ENCODE measurements around the gene TSPAN3. TPM values are rescaled to one million over a fixed set of nuclear protein-coding genes. Genes with fewer than 3 reads are reported as not detected.

The TSPAN3 gene
- polyA plus RNA-seq, 1 experiment: 344 TPM

- ChIA-PET CTCF (interaction anchor here (0.7 to 2.3 kb wide), 3 partner anchors 8 to 768 kb away, joined by 3 to 4 read pairs (median 3); no protein-coding TSS in a partner anchor), POLR2A (no interaction called here)
- Histone ChIP-seq H3K4me3 (ENCODE audit: low read depth, low read length) (no peak overlapping the region), H3K36me3 (ENCODE audit: control insufficient read depth, insufficient read depth, low read length) (no peaks in the 10 kb centered on the region), H3K27me3 (ENCODE audit: control insufficient read depth, insufficient read depth, low read length) (0 out of 2 replicates have a peak, but pooled peaks cover 3% of the 10 kb centered on the region)
- no peak for DNase-seq (ENCODE audit: low read depth)
- no peak for TF ChIP-seq CTCF (IDR thresholded peaks at IDR 0.05; ENCODE audit: insufficient read depth, low read depth, low read length)
Measured at GRCh38 chr15:76996076-76996525, 74.8 kb downstream of the TSPAN3 start.

- H3K27me3 ChIP-seq (ENCODE audit: control insufficient read depth, insufficient read depth, low read length): peaks cover 7% of the 10 kb centered on the region; the same call in 1 of the 2 replicates
- no peak for TF ChIP-seq CTCF (IDR thresholded peaks at IDR 0.05; ENCODE audit: insufficient read depth, low read depth, low read length)
- H3K36me3 ChIP-seq (ENCODE audit: control insufficient read depth, insufficient read depth, low read length): no peaks in the 10 kb centered on the region
- CTCF ChIA-PET: interaction anchor here (0.7 to 2.3 kb wide), 4 partner anchors 8 to 767 kb away, joined by 3 to 4 read pairs (median 3); no protein-coding TSS in a partner anchor
- POLR2A ChIA-PET: no interaction called here
- no peak for DNase-seq (ENCODE audit: low read depth)
- H3K4me3 ChIP-seq (ENCODE audit: low read depth, low read length): no peak within 1 kb of the TSS
Measured at GRCh38 chr15:76994971-76995945, 75.7 kb downstream of the TSPAN3 start, which contains the start of gene PSTPIP1. TSS of gene PSTPIP1 (plus strand) at chr15:76995126. CDS start at chr15:76995574, 448 bp downstream.

GRCh38 chr15:76994496-76994895, 76.4 kb downstream of the TSPAN3 start:
- Histone ChIP-seq H3K27me3 (ENCODE audit: control insufficient read depth, insufficient read depth, low read length) (peaks cover 7% of the 10 kb centered on the region; the same call in 1 of the 2 replicates), H3K4me3 (ENCODE audit: low read depth, low read length) (no peak overlapping the region), H3K36me3 (ENCODE audit: control insufficient read depth, insufficient read depth, low read length) (no peaks in the 10 kb centered on the region)
- no peak for DNase-seq (ENCODE audit: low read depth)
- ChIA-PET CTCF (interaction anchor here (1.0 kb wide), 1 partner anchor 174 kb away, joined by 3 read pairs; no protein-coding TSS in a partner anchor), POLR2A (no interaction called here)
- TF ChIP-seq CTCF (IDR thresholded peaks at IDR 0.05; ENCODE audit: insufficient read depth, low read depth, low read length): no peak

GRCh38 chr15:76994001-76994400, 76.9 kb downstream of the TSPAN3 start:
- CTCF ChIA-PET: no interaction called here
- no peak for DNase-seq (ENCODE audit: low read depth)
- POLR2A ChIA-PET: no interaction called here

More at GRCh38 chr15:76994001-76994400, 76.9 kb downstream of the TSPAN3 start:
- Histone ChIP-seq H3K36me3 (ENCODE audit: control insufficient read depth, insufficient read depth, low read length) (no peaks in the 10 kb centered on the region), H3K4me3 (ENCODE audit: low read depth, low read length) (no peak overlapping the region), H3K27me3 (ENCODE audit: control insufficient read depth, insufficient read depth, low read length) (peaks cover 7% of the 10 kb centered on the region)
- no peak for TF ChIP-seq CTCF (IDR thresholded peaks at IDR 0.05; ENCODE audit: insufficient read depth, low read depth, low read length)

All from BJ (cell line).